Thyroid gland (tissue), 4 donors: ENCODE results near the gene DOCK8.

Source experiments
- CTCF ChIP-seq, 6 experiments: fragments of 200-600 bp in 3 of 6; fragments of 450-650 bp in 3 of 6; sonication (generic) in 3 of 6; IDR thresholded peaks; one replicate each; pipeline ENCODE4 v1.5.1; 2016 to 2019; ENCODE audit warnings: antibody characterized with exemption in 6 of 6, mild to moderate bottlenecking in 2 of 6, inconsistent platforms in 1 of 6, moderate library complexity in 1 of 6
- POLR2A ChIP-seq, 2 donors: fragments of 450-650 bp; IDR thresholded peaks; one replicate each; pipeline ENCODE4 v1.6.1; 2017; ENCODE audit warnings: antibody characterized with exemption in 2 of 2, mild to moderate bottlenecking in 2 of 2, moderate library complexity in 1 of 2

GRCh38 chr9:405341-405740 lies 190.7 kb downstream of the DOCK8 start:
- TF ChIP-seq CTCF (IDR thresholded peaks at IDR 0.05) (no peak), POLR2A (IDR thresholded peaks at IDR 0.05) (no peak)
